Stimulated activated CD4-positive, alpha-beta T cell treated with anti-CD3 and anti-CD28 coated beads, Interleukin-2, amount 100 ng/mL, for 48 hours (primary cell): ENCODE data around the gene ZNF423.

Experiments used
- DNase-seq, 2 donors: peaks; one replicate each; pipeline ENCODE4 v3.0.0-alpha.2; 2020

Gene ZNF423

GRCh38 chr16:49659356-49659755 is 196.6 kb downstream of the ZNF423 start:
- no peak for DNase-seq

DNA sequence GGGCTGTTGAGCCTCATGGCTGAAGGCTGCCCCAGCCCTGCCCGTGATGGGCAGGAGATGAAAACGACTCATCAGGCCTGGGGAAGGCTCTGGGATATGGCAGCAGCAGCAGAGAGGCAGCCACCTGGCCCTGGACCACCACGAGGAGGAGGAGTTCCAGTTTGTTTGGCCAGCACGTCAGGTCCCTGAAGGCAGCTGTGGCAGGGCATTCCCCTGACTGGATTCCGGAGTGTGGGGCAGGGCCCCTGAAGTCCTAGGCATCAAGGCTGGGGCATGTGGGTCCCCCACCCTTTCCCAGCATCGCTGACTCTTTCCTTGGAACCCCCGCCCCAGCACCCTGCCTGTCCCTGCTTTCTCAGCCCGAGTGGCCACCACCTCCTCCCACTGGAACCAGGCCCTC is 197.4 kb downstream of the ZNF423 start:
- DNase-seq = no peak

DNA sequence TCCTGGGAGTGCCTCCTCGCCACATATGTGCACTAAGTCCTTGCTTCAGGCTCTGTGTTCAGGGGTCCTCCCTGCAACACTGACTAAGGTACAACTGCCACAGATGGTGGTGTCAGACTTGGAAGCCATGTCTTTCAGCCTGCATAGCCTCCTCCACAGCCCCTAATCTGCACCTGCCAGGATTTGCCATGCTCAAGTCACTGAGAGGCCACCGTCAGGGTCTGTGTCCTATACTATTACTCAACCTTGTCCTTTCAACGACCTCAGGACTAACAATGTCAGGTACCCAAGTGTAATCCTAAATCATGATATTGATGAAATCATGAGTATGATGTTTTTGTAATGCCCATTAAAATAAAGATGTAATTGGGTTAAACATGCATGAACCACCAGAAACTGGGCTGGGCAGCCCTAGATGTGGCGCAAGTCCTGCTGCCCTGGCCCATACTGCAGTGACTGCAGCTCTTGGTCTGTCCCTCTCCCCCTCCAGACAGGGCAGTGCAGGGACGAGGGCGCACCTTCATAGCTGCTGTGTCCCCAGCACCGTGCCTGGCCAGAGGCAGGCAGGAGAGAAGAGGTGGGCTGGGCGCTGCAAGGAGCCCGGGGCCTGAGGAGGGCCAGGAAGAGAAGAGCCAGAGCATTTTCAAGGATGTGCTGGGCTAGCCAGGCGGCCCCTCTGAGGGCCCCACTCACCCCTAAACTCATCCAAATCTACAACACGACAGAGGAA is 198.0 kb downstream of the ZNF423 start:
- no peak for DNase-seq

GRCh38 chr16:49654425-49654824 is 201.5 kb downstream of the ZNF423 start:
- DNase-seq = no peak

DNA sequence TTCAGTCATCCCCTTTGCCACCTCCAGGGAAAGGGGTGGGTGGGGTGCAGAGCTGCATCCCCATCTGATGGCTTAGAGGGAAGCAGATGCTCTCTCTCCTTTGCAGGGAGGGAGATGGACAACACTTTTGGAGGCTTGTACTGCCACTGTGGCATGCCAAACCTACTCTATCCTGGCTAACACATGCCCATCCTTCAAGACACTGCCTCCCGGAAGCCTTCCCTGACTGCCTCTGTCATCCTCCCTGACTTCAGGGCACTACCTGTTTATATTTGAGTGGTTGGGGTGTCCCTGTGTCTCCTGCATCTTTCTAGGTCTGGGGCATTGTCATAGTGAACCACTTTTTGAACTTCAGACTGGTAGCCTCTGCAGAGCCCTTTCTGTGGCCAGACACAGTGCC is 202.3 kb downstream of the ZNF423 start:
- no peak for DNase-seq

DNA sequence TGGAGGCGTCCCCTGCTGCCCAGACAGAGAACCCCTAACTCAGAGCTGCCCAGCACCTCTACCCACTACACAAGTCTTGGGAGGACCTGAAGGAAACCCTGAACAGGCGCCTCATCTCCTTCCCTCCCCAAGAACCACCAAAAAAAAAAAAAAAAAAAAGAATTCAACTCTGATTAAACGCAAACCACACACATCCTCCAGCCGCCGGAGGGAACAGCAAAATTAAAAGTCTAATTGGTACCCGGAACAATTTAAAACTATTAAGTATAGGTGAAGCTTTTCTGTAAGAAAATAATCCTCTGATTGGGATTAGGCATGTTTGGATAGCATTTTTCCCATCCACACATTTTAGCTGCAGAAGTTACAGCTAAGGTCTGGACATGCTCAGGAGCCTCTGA is 202.7 kb downstream of the ZNF423 start:
- DNase-seq = no peak

DNA sequence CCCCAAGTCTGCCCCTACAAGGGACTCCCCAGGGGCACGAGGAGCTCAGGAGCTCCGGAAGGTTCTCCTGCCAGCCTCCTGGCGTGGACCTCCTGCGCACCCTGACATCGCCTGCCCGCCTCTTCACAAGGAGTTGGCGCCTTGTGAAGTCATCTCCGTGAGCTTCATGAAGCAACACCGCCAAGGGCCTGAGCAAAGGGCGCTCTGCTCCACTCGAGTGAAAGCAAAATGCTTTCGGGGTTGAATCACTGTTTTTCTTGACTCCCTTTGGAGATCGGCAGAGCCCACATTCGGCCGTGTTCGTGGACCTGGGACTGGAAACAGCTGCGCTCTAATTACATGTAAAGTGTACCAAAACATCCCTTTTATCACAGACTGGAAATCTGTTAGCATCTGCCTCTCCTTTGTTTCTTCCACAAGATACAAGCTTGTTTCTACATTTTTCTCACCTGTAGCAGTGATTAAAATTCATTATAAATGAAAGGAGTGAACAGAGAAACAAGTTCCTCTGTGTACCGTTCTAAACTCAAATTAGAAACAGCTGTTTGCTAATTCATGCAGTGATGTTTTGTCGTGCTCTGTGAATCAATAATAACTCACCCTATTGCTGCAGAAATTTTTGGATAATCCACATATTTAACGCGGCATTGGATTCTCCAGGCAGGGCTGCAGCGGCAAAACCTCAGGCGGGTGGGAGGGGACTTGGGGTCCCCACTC is 203.3 kb downstream of the ZNF423 start:
- no peak for DNase-seq

GRCh38 chr16:49651996-49652395 is 203.9 kb downstream of the ZNF423 start:
- no peak for DNase-seq

- no peak for DNase-seq
Observed at GRCh38 chr16:49651226-49651625, 204.7 kb downstream of the ZNF423 start.

- no peak for DNase-seq
Observed at GRCh38 chr16:49650603-49651002, 205.3 kb downstream of the ZNF423 start.

DNA sequence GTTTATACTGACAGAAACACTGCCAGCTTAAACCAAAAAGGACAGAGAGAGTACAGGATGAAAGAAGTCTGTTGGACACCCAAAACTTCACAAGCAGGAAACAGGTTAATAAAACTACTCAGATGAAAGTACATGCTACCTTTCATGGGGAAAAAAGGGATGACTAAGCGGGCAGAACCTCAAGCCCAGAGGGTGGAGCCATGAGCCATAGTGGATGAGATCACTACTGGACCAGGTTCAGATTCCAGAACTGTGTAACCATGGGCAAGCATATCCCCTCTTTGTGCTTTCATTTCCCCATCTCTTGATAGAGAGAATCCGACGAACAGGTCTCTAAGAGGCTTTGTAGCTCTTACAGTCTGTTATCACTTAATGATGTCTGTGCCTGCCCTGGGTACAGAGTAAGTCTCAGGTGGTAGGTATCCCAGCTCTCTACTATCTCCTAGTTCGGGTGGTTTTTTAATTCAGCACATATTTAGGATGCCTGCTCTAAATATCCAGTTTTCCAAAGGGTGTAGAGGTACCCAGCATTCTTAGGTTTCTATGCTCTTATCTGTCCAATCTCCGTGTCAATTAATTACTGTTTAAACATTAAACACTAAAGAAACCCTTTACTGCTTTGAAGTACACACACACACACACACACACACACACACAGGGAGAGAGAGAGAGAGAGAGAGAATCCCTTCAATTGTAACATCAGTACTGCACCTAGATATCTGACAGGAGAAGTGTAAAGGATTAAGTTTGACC is 206.7 kb downstream of the ZNF423 start:
- no peak for DNase-seq

DNA sequence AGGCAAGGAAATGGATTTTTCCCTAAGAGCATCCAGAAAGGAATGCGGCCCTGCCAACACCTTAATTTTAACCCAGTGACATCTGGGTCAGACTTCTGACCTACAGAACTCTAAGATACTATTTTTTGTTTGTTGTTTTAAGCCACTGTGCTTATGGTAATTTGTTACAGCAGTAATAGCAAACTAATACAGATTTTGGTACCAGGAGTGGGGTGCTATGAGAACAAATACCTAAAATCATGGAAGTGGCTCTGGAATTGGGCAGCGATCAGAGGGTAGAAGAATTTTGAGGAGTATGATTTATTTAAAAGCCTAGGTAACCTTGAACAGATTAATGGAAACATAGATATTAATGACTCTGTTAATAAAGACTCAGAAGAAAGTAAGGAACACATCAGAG is 208.2 kb downstream of the ZNF423 start:
- DNase-seq = no peak

- no peak for DNase-seq
Observed at GRCh38 chr16:49645263-49645662, 210.6 kb downstream of the ZNF423 start.

DNA sequence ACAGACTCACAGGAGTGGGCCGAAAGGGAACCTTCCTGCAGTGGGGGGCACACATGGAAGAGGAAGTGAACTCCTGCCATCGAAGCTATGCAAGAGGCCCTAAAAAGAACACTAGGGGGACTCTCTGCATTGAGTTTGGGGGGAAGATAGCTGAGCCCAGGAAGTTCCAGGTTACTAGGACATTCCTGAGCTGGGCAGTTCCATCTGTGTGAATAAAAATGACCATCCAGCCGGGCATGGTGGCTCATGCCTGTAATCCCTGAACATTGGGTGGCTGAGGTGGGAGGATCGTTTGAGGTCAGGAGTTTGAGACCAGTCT is 211.8 kb downstream of the ZNF423 start:
- no peak for DNase-seq

GRCh38 chr16:49643429-49644144 is 212.3 kb downstream of the ZNF423 start:
- no peak for DNase-seq

- no peak for DNase-seq
Observed at GRCh38 chr16:49641250-49641649, 214.7 kb downstream of the ZNF423 start.

GRCh38 chr16:49640581-49640980 is 215.3 kb downstream of the ZNF423 start:
- DNase-seq = no peak

DNA sequence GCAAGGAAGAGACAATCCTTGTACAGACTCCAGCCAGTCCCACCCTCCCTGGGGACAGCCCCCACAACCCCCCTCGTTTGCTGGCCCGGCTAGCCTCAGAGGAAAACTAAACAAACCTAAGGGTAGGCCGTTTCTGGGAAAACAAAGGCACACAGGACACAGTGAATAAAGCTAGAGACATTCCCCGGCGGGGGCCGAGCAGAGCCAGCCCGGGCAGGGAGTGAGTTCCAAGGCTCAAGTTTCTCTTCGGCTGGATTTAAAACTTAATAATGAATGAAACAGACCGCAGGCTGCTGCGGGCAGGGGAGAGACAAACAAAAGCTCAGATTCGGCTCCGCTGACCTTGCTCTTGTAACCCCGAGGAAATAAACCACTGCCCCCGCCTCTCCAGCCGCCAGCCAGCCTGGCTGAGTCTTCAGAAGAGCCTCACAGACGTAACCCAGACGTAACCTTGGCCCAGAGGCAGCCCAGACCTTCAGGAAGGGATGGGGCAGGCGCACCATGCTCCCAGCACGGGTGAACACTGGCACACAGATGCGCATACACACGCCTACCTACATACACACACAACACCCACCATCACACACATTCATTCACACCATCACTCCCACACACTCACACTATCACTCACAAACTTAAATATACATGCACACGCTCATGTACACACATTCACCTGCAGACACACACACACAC is 216.0 kb downstream of the ZNF423 start:
- DNase-seq = no peak

DNA sequence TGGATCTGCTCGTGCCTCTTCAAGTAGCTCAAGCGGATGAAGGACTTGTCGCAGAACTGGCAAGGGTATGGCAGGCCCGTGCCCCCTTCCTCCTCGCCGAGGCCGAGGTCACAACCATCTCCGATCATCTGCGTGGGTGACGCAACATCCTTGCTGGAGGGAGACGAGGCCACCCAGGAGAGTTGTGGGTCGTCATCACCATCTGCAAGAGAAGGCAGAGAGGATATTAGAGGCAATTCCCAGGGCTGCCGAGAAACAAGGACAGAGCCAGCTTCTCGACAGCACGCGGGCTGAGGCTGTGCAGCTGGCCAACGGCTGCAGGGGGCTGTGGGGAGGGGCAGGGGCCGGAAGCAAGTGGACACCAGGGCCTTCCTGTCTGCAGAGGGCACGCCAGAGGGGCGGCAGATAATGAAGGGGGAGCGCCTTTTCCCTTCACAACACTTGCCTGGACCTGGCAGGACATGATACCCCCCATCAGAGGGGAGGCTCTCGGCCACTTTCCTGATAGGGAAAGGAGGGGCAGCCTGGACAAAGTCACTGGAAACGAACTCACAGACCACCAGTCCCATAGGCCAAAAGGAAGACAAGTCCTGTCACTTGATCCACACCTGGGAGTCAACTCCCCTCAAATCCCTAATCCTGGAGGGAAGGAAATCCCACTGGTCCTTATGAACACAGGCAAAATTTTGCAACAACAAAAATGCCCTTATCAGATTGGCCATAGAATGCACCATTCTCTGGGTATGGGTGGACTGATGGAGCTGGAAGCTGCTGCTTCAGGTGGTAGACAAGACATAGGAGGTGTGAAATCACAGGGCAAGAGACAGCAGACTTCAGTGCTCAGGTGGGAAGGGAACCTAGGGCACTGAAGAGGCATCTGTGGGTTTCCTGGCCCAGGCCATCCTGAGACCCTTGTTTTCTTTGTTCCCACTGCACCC is 217.0 kb downstream of the ZNF423 start:
- DNase-seq = no peak

- DNase-seq = no peak
Observed at GRCh38 chr16:49637933-49638672, 217.8 kb downstream of the ZNF423 start.

DNA sequence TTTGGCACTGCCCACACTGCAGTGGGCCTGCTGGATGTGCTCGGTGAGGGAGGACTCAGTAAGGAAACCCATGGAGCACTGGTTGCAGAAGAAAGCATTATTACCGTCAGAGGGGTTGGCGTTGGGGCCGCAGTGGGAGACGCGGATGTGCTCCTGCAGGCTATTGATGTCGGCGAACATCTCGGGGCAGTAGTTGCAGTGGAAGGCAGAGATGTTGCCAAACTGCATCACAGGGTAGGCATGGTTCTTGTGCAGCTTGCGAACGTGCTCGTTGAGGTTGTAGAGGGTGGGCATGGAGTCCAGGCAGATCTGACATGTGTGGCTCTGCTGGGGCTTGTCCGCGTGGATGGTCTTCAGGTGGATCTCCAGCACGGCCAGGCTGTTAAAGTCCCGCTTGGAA is 218.4 kb downstream of the ZNF423 start:
- no peak for DNase-seq
